Lower leg skin (tissue), 3 donors: ENCODE measurements around the gene POT1.

Experiments
- POLR2A ChIP-seq, 2 donors: fragments of 450-650 bp; IDR thresholded peaks; one replicate each; pipeline ENCODE4 v1.6.1; 2016 to 2017; ENCODE audit warnings: antibody characterized with exemption in 2 of 2, mild to moderate bottlenecking in 1 of 2, moderate library complexity in 1 of 2
- TF ChIP-seq, protein P1 (sequence below), 3 donors: fragments of 450-650 bp; IDR thresholded peaks; one replicate each; pipeline ENCODE4 v1.5.1; 2016; ENCODE audit warnings: antibody characterized with exemption in 3 of 3, mild to moderate bottlenecking in 3 of 3, moderate library complexity in 2 of 3

DNA sequence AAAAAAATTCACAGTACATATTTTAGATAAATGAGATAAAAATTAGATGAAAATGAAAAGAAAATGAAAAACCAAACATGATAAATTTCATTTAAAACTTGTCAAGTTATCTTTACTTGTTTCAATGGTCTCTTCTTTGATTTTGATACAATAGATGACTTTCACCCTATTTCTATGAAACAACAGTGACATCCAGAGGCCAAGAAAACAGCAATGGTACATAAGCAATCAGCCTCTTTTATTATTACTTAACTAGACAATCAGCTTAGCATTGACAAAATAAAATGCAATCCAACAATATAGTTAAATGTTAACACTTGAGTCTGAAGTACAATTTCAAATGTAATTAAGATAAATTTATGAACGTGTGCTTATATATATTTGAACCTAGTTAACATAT lies 89.2 kb downstream of the POT1 start:
- TF ChIP-seq, protein P1, sequence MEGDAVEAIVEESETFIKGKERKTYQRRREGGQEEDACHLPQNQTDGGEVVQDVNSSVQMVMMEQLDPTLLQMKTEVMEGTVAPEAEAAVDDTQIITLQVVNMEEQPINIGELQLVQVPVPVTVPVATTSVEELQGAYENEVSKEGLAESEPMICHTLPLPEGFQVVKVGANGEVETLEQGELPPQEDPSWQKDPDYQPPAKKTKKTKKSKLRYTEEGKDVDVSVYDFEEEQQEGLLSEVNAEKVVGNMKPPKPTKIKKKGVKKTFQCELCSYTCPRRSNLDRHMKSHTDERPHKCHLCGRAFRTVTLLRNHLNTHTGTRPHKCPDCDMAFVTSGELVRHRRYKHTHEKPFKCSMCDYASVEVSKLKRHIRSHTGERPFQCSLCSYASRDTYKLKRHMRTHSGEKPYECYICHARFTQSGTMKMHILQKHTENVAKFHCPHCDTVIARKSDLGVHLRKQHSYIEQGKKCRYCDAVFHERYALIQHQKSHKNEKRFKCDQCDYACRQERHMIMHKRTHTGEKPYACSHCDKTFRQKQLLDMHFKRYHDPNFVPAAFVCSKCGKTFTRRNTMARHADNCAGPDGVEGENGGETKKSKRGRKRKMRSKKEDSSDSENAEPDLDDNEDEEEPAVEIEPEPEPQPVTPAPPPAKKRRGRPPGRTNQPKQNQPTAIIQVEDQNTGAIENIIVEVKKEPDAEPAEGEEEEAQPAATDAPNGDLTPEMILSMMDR (IDR thresholded peaks at IDR 0.05) = no peak
- no peak for TF ChIP-seq POLR2A (IDR thresholded peaks at IDR 0.05)
